ENCODE results near the gene SMIM45.

Gene SMIM45

GRCh38 chr22:41996826-41997225 is 44.9 kb downstream of the SMIM45 start:
- Histone ChIP-seq H2BK12ac (ENCODE audit: low read depth, low read length) (no peak overlapping the region), H2AK5ac (ENCODE audit: low read depth, low read length) (no peak overlapping the region), H2BK20ac (ENCODE audit: low read length) (no peak overlapping the region), H3K79me2 (ENCODE audit: control insufficient read depth in 1 of 2, insufficient read depth in 2 of 2, low read length in 2 of 2) (no peaks in the 10 kb centered on the region), H3K23me2 (ENCODE audit: low read depth, low read length) (no peaks in the 10 kb centered on the region), H3K9me3 (ENCODE audit: insufficient read depth in 2 of 2, low read depth in 1 of 2, low read length in 1 of 2) (peaks cover 0 to 4% of the 10 kb centered on the region in 2 experiments; a peak in 1 of 4 replicates), H3K9ac (replicated peaks in 1 of 4; ENCODE audit: extremely low read depth in 1 of 4, low read depth in 3 of 4, low read length in 3 of 4) (no peak overlapping the region), H3K4me1 (replicated peaks in 1 of 4; ENCODE audit: control insufficient read depth in 3 of 4, insufficient read depth in 4 of 4, low read length in 3 of 4) (0 out of 7 replicates have a peak, but pooled peaks cover 0 to 2% (median 0%) of the 10 kb centered on the region in 4 experiments), H3K4me3 (ENCODE audit: extremely low read depth in 1 of 4, insufficient read depth in 2 of 4, low read depth in 3 of 4, low read length in 4 of 4) (no peak overlapping the region), H4K91ac (replicated peaks; ENCODE audit: insufficient read length, low read length) (no peak overlapping the region), H2BK120ac (replicated peaks; ENCODE audit: low read depth, low read length) (no peak overlapping the region), H2BK15ac (ENCODE audit: low read length) (no peak overlapping the region), H3K14ac (ENCODE audit: insufficient read length) (no peak overlapping the region), H3K56ac (replicated peaks; ENCODE audit: insufficient read length, low read depth, low read length) (no peak overlapping the region), H3K4me2 (ENCODE audit: insufficient read depth in 1 of 2, low read depth in 2 of 2, low read length in 2 of 2) (no peak overlapping the region), H3K18ac (ENCODE audit: extremely low read depth, low read length) (no peak overlapping the region), H2BK5ac (ENCODE audit: low read depth, low read length) (no peak overlapping the region), H3K27ac (ENCODE audit: low read depth, low read length) (no peak overlapping the region), H4K20me1 (replicated peaks in 1 of 2; ENCODE audit: control insufficient read depth in 1 of 2, insufficient read depth in 2 of 2, low read length in 2 of 2) (no peaks in the 10 kb centered on the region), H3K27me3 (replicated peaks in 1 of 4; ENCODE audit: control insufficient read depth in 3 of 4, extremely low read depth in 1 of 4, insufficient read depth in 3 of 4, low read length in 3 of 4) (no peaks in the 10 kb centered on the region; a peak in 1 of 7 replicates), H3K36me3 (ENCODE audit: control insufficient read depth in 2 of 4, insufficient read depth in 4 of 4, low read length in 3 of 4) (peaks cover 6 to 34% (median 23%) of the 10 kb centered on the region in 4 experiments; a peak in 5 of 8 replicates), H3K23ac (ENCODE audit: insufficient read length) (no peak overlapping the region), H2AFZ (ENCODE audit: low read length) (no peak overlapping the region), H4K5ac (ENCODE audit: insufficient read length, low read depth, low read length) (no peak overlapping the region), H3K79me1 (ENCODE audit: low read depth, low read length) (no peaks in the 10 kb centered on the region), H3K4ac (replicated peaks; ENCODE audit: insufficient read length, low read depth, low read length) (no peak overlapping the region), H4K8ac (ENCODE audit: extremely low read depth, insufficient read depth, low read length) (no peak overlapping the region; the same call in 1 of the 2 replicates)
- FAIRE-seq (no peak), DNase-seq (ENCODE audit: low read depth in 1 of 2, low spot score in 2 of 2) (no peak)
- TF ChIP-seq CHD2 (IDR thresholded peaks at IDR 0.05; ENCODE audit: low read length) (no peak), BCL11A (IDR thresholded peaks at IDR 0.05; ENCODE audit: low read depth in 2 of 2, low read length in 2 of 2) (no peak), PHF8 (conservative IDR thresholded peaks at IDR 0.05; ENCODE audit: low read depth, low read length) (no peak), EP300 (IDR thresholded peaks at IDR 0.05; ENCODE audit: borderline replicate concordance in 1 of 2, low read depth in 2 of 2, low read length in 2 of 2) (no peak)
- WGBS, 2 experiments (ENCODE audit: extremely low coverage in 1 of 2, insufficient coverage in 1 of 2, insufficient read length in 1 of 2, insufficient replicate concordance in 2 of 2, low coverage in 1 of 2, low lambda C conversion rate in 2 of 2, missing lambda C conversion rate in 1 of 2) = 83% methylated on average over 5 of the region's 5 CpGs; no CpG with 5 or more reads in 1 of the 2 experiments
- CTCF ChIA-PET (ENCODE audit: partially characterized antibody) = interaction anchor here (0.8 to 1.1 kb wide), 2 partner anchors 9 to 116 kb away, joined by 3 read pairs; no protein-coding TSS in a partner anchor
- POLR2A ChIA-PET (ENCODE audit: partially characterized antibody) = interaction anchor here (1.0 kb wide), 1 partner anchor 196 kb away, joined by 3 read pairs; the partner anchor contains the start of gene CCDC134

All from H1 (cell line).